Keratinocyte (primary cell): ENCODE results near the gene ZDHHC1. TPM values are rescaled to one million over a fixed set of nuclear protein-coding genes. Genes with fewer than 3 reads are reported as not detected.

ENCODE experiments used
- DNase-seq: peaks from one replicate; pipeline ENCODE4 v3.0.0-alpha.2; 2011; ENCODE audit warnings: low read depth, missing footprints, low spot score
- FAIRE-seq: peaks from 2 replicates; lab custom pipeline; 2011; peaks lifted over from hg19 to GRCh38; lab: Jason Lieb, UNC
- H2AFZ ChIP-seq: 2 replicates; pipeline ENCODE4 v1.6.0; 2012; ENCODE audit warnings: low read length, control low read depth, inconsistent platforms; ENCODE audit not compliant: control insufficient read depth
- H3K27ac ChIP-seq: 2 replicates; pipeline ENCODE4 v1.5.1; 2011; ENCODE audit warnings: low read length; ENCODE audit not compliant: control insufficient read depth, insufficient read depth
- H3K27me3 ChIP-seq: 3 replicates; pipeline ENCODE4 v1.6.0; 2011; ENCODE audit warnings: low read length; ENCODE audit not compliant: control insufficient read depth, insufficient read depth; ENCODE audit errors: extremely low read depth
- H3K36me3 ChIP-seq, 2 experiments: 2 replicates in 1 of 2; 3 replicates in 1 of 2; pipeline ENCODE4 v1.5.1; 2011; ENCODE audit warnings: low read length in 2 of 2, mild to moderate bottlenecking in 1 of 2; ENCODE audit not compliant: control insufficient read depth in 2 of 2, insufficient read depth in 2 of 2; ENCODE audit errors: extremely low read depth in 1 of 2
- H3K4me1 ChIP-seq: 3 replicates; pipeline ENCODE4 v1.5.1; 2011; ENCODE audit warnings: low read length; ENCODE audit not compliant: control insufficient read depth, insufficient read depth; ENCODE audit errors: extremely low read depth
- H3K4me2 ChIP-seq: 3 replicates; pipeline ENCODE4 v1.6.0; 2011; ENCODE audit warnings: low read depth, low read length; ENCODE audit not compliant: control insufficient read depth, insufficient read depth; ENCODE audit errors: extremely low read depth
- H3K4me3 ChIP-seq, 3 experiments: fragments of 200-600 bp in 1 of 3; sonication (generic) in 1 of 3; 2 replicates in 2 of 3; 3 replicates in 1 of 3; pipeline ENCODE4 v1.5.1; 2011 to 2016; ENCODE audit warnings: low read length in 3 of 3, mild to moderate bottlenecking in 3 of 3, control low read depth in 2 of 3, inconsistent platforms in 1 of 3, low read depth in 1 of 3, mixed read lengths in 1 of 3, mixed run types in 1 of 3, moderate library complexity in 1 of 3; ENCODE audit not compliant: control insufficient read depth in 2 of 3, insufficient read depth in 2 of 3; ENCODE audit errors: extremely low read depth in 1 of 3
- H3K79me2 ChIP-seq: 2 replicates; pipeline ENCODE4 v1.6.0; 2012; ENCODE audit warnings: low read length; ENCODE audit not compliant: control insufficient read depth, insufficient read depth
- H3K9ac ChIP-seq: 3 replicates; pipeline ENCODE4 v1.6.0; 2011; ENCODE audit warnings: low read length; ENCODE audit not compliant: control insufficient read depth, insufficient read depth; ENCODE audit errors: extremely low read depth
- H3K9me1 ChIP-seq: 3 replicates; pipeline ENCODE4 v1.6.0; 2011; ENCODE audit warnings: low read length; ENCODE audit not compliant: control insufficient read depth, insufficient read depth; ENCODE audit errors: extremely low read depth
- H3K9me3 ChIP-seq: 2 replicates; pipeline ENCODE4 v1.5.1; 2012; ENCODE audit warnings: low read depth, low read length; ENCODE audit not compliant: control insufficient read depth
- H4K20me1 ChIP-seq: 3 replicates; pipeline ENCODE4 v1.6.0; 2011; ENCODE audit warnings: low read length; ENCODE audit not compliant: control insufficient read depth, insufficient read depth; ENCODE audit errors: extremely low read depth
- EZH2 ChIP-seq: IDR thresholded peaks from one replicate; pipeline ENCODE4 v1.6.1; 2012; ENCODE audit warnings: inconsistent platforms, mild to moderate bottlenecking, low read length, moderate library complexity
- dilution Hi-C: fragments of 300-500 bp; cut with MboI; formaldehyde crosslinking; loops from one replicate; pipeline ENCODE4 v1.7.0; 2020; ENCODE audit warnings: low sequenced_read_pairs; ENCODE audit not compliant: extremely low pct_ligation_motif_present
- polyA plus RNA-seq, 5 experiments: library from polyadenylated mRNA; depleted of rRNA in 3 of 5; stranded (reverse) in 3 of 5; stranded (forward) in 1 of 5; unstranded in 1 of 5; fragments of >200 nt; gene quantifications; 1 replicate in 1 of 5; 2 replicates in 3 of 5; 3 replicates in 1 of 5; pipeline versions ENCODE4 v1.2.1 to v1.2.3, GENCODE V29; 2011 to 2012; ENCODE audit warnings: missing spikeins in 2 of 5, low read depth in 1 of 5, low replicate concordance in 1 of 5
- TF ChIP-seq, protein P1 (sequence below), 3 experiments: IDR thresholded peaks in 1 of 3; conservative IDR thresholded peaks in 1 of 3; optimal IDR thresholded peaks in 1 of 3; 2 replicates in 2 of 3; 3 replicates in 1 of 3; pipeline versions ENCODE3 to v1.5.1; 2011; ENCODE audit warnings: low read length in 3 of 3, mild to moderate bottlenecking in 3 of 3, moderate library complexity in 2 of 3, control low read depth in 1 of 3, inconsistent platforms in 1 of 3; ENCODE audit not compliant: insufficient read depth in 2 of 3; ENCODE audit errors: extremely low read depth in 1 of 3

ZDHHC1 gene
- polyA plus RNA-seq, 1 donor (not counting 4 experiments of a cell fraction or from before 2014, with no cell fraction given), result 1.1 TPM

DNA sequence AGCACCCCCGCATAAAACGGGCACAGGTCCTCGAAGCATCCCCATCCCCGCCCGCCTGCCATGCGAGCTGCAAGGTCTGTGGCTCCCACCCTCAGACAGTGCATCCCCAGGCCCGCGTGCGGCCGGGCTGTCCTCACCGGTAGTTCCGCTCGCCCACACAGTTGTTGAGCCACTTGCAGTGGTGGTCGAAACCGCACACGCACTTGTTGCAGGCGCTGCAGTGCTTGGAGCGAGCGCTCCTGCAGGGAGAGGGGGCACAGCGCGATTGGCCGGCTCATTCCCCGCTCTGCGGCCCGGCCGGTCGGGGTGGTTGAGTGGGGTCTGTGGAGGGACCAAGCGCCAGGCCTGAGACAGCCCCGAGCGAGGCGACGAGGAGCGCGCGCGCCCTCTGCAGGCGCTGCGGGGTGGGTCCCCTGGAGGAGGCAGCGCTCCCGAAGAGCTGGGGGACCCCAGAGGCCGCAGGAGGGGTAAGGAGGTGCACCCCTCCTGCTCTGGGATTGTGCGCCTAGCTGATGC is 17.0 kb downstream of the ZDHHC1 start:
- Histone ChIP-seq H3K4me3 (no peak overlapping the region), H3K27me3 (peaks cover under 1% of the 10 kb centered on the region), H3K27ac (no peak overlapping the region), H3K4me2 (no peak overlapping the region), H3K9ac (no peak overlapping the region), H3K9me3 (no peaks in the 10 kb centered on the region), H3K36me3 (no peaks in the 10 kb centered on the region), H2AFZ (no peak overlapping the region), H4K20me1 (no peaks in the 10 kb centered on the region), H3K4me1 (peaks cover 38% of the 10 kb centered on the region), H3K9me1 (no peaks in the 10 kb centered on the region), H3K79me2 (no peaks in the 10 kb centered on the region)
- TF ChIP-seq, protein P1, sequence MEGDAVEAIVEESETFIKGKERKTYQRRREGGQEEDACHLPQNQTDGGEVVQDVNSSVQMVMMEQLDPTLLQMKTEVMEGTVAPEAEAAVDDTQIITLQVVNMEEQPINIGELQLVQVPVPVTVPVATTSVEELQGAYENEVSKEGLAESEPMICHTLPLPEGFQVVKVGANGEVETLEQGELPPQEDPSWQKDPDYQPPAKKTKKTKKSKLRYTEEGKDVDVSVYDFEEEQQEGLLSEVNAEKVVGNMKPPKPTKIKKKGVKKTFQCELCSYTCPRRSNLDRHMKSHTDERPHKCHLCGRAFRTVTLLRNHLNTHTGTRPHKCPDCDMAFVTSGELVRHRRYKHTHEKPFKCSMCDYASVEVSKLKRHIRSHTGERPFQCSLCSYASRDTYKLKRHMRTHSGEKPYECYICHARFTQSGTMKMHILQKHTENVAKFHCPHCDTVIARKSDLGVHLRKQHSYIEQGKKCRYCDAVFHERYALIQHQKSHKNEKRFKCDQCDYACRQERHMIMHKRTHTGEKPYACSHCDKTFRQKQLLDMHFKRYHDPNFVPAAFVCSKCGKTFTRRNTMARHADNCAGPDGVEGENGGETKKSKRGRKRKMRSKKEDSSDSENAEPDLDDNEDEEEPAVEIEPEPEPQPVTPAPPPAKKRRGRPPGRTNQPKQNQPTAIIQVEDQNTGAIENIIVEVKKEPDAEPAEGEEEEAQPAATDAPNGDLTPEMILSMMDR (optimal IDR thresholded peaks at IDR 0.05 in 1 of 3, IDR thresholded peaks at IDR 0.05 in 1 of 3, conservative IDR thresholded peaks at IDR 0.05 in 1 of 3; ENCODE audit: extremely low read depth in 1 of 3, insufficient read depth in 2 of 3, low read length in 3 of 3), result peak in 2 of 3 experiments; percentile 23 to 42
- TF ChIP-seq EZH2, result no peak
- dilution Hi-C loops, result no loop called here
- FAIRE-seq (no peak), DNase-seq (no peak)

DNA sequence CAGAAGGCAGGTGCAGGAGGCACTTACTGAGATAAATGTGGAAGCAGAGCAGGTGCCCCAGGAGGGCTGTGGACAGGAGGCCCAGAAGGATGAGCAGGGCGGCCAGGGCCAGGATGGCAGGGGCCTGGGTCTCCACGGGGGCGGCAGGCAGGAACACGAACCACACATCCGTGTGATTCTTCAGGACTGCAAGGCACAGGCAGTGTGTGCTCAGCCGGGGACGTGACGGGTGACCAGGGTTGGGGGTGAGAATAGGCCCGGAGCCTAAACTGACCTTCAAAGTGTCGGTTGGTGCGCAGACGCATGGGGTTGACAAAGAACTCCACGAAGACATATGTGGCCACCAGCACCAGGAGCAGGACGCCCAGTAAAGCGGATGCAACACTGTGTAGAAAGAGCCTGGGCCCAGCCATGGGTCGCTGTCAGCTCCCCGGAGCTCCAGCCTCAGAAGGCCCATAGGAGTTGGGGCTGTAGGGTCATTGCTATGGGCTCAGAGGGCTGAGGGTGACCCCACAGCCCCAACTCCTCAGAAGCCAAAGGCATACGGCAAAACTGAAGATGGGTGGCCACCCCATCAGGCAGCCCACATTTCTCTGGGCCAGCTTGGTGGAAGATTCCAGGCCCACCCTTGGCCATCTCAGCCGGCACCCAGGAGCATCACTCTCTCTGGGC is 17.6 kb downstream of the ZDHHC1 start:
- peaks cover 32% of the 10 kb centered on the region for H3K4me1 ChIP-seq
- no peaks in the 10 kb centered on the region for H3K9me3 ChIP-seq
- FAIRE-seq, result no peak
- peaks cover 7% of the 10 kb centered on the region for H3K27me3 ChIP-seq
- H3K9me1 ChIP-seq, result no peaks in the 10 kb centered on the region
- H3K4me2 ChIP-seq, result no peak overlapping the region
- H3K36me3 ChIP-seq, result no peaks in the 10 kb centered on the region
- H3K9ac ChIP-seq, result no peak overlapping the region
- DNase-seq, result no peak
- H3K79me2 ChIP-seq, result no peaks in the 10 kb centered on the region
- no peak overlapping the region for H3K4me3 ChIP-seq
- no peak overlapping the region for H3K27ac ChIP-seq
- no peak for TF ChIP-seq EZH2
- TF ChIP-seq, protein P1 (optimal IDR thresholded peaks at IDR 0.05 in 1 of 3, IDR thresholded peaks at IDR 0.05 in 1 of 3, conservative IDR thresholded peaks at IDR 0.05 in 1 of 3; ENCODE audit: extremely low read depth in 1 of 3, insufficient read depth in 2 of 3, low read length in 3 of 3), result no peak
- no peak overlapping the region for H2AFZ ChIP-seq
- dilution Hi-C loops, result no loop called here
- H4K20me1 ChIP-seq, result no peaks in the 10 kb centered on the region
